Activated T-helper 1 cell treated with anti-CD3 and anti-CD28 coated beads, Interleukin-12 subunit alpha, Interleukin-12 subunit beta, Interleukin-2, Interleukin-4 antibody, amounts not matched to agents 30 ng/mL and 10 ng/mL and 1 ng/mL, durations not matched to agents 14 hours and 24 hours and 36 hours (primary cell): ENCODE results near the gene CCDC117. TPM values are rescaled to one million over a fixed set of nuclear protein-coding genes. Genes with fewer than 3 reads are reported as not detected.

Experiments
- DNase-seq: peaks from one replicate; pipeline ENCODE4 v3.0.0; 2021; ENCODE audit warnings: low spot score
- H3K27ac Mint-ChIP-seq: one replicate; pipeline ENCODE4 v1.8.0; 2021; ENCODE audit warnings: mild to moderate bottlenecking, mixed read lengths
- H3K27me3 Mint-ChIP-seq: one replicate; pipeline ENCODE4 v1.8.0; 2022; ENCODE audit warnings: mild to moderate bottlenecking, moderate library complexity, mixed read lengths; ENCODE audit not compliant: insufficient read depth
- H3K36me3 Mint-ChIP-seq: one replicate; pipeline ENCODE4 v1.8.0; 2021; ENCODE audit warnings: low read depth, mixed read lengths
- H3K4me1 Mint-ChIP-seq: one replicate; pipeline ENCODE4 v1.8.0; 2021; ENCODE audit warnings: low read depth, mixed read lengths
- H3K4me3 Mint-ChIP-seq: one replicate; pipeline ENCODE4 v1.8.0; 2021; ENCODE audit warnings: mild to moderate bottlenecking, moderate library complexity, mixed read lengths
- H3K9me3 Mint-ChIP-seq: one replicate; pipeline ENCODE4 v1.8.0; 2021; ENCODE audit warnings: mixed read lengths
- intact Hi-C: fragments of 100-400 bp; cut with micrococcal nuclease; formaldehyde crosslinking; loops from one replicate; pipeline ENCODE4 v1.15.1; 2024
- total RNA-seq: library from RNA; stranded (reverse); gene quantifications from 2 replicates; pipeline ENCODE4 v1.2.3, GENCODE V29; 2022

CCDC117 gene
- total RNA-seq, 1 donor from 2014 or later = 52.8 TPM

DNA sequence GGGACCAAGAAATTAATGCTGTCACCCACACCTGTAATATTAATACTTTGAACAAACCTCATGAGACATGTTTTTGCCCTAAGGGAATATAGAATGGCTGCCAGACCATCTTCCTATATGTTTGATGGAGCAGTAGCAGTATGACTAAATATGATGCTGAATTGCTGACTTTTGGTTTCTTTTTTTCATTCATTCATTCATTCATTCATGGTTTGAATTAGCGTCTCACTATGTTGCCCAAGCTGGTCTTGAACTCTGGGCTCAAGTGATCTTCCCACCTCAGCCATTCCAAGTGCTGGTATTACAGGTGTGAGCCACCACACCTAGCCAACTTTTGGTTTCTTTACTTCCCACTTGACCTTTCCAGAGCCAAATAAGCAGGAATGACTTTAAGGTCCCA lies 7.8 kb downstream of the CCDC117 start:
- H3K36me3 Mint-ChIP-seq = peaks cover 44% of the 10 kb centered on the region
- no peaks in the 10 kb centered on the region for H3K27me3 Mint-ChIP-seq
- no peak for DNase-seq
- no peaks in the 10 kb centered on the region for H3K9me3 Mint-ChIP-seq
- H3K4me1 Mint-ChIP-seq = peaks cover 19% of the 10 kb centered on the region
- peak overlapping the region; percentile 32 for H3K27ac Mint-ChIP-seq
- H3K4me3 Mint-ChIP-seq = no peak overlapping the region
- intact Hi-C loops = no loop called here

DNA sequence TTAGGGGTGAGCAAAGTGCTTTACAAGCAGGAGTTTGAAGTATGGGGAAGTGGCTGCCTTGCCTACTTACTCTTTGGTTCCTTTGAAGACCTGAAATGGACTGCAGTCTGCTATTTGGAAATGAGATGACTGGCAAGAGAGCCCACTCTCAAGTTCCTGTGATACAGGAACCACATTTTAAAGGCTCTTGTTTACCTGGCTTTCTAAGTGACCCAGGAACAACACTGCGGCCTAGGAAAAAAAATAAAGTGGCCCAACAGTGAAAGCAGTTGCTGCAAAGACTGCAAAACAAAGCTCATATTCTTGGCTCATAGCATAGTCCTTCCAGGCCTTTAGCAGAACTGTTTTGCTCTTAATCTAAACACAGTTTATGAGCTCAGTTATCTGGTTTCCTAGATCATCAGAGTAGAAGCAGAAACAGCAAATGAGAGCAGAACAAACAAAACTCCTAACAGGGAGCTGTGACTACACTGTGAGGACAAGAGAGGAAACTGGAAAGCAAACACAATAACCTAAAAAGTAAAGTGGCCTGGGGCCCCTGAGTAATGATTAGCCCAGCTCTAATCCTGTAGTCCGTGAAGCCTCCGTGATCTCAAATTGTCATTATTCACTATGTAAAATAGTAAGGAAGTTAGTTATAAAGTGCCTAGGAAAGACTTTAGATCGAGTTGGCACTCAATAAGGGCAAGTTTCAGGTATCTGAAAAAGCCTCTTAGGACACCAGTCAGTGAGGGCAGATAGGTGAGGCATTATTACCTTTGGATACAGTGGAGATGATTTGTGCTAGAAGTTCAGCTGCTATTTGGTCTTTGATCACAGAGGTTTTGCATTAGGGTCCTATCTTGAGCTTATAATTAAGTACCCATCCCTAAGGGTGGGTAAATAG lies 11.5 kb downstream of the CCDC117 start:
- H3K36me3 Mint-ChIP-seq = peaks cover 52% of the 10 kb centered on the region

DNA sequence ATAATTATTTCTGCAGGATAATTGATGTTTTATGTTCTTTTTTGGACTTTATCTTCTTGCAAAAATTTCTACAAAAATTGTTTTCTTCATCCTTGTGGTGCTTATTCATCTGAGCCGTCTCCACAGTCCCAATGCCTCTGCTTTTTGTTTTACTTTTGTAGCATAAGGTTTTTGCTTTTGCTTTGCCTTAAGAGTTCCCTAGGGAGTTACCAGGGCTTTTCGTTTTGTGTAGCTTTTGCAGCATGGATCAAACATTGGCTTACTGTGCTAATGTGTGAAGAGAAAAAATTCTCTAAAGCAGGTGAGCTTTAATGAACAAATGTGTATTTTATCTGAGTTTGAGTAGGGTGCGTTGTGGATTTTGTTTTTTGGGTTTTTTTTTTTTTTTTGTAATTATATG lies 16.1 kb downstream of the CCDC117 start:
- Mint-ChIP-seq H3K4me1 (peaks cover 31% of the 10 kb centered on the region), H3K36me3 (peaks cover 60% of the 10 kb centered on the region), H3K9me3 (no peaks in the 10 kb centered on the region), H3K4me3 (no peak overlapping the region), H3K27me3 (no peaks in the 10 kb centered on the region), H3K27ac (no peak overlapping the region)
- intact Hi-C loops = no loop called here
- no peak for DNase-seq

More for the DNA sequence above, 11.5 kb downstream of the CCDC117 start:
- intact Hi-C loops = no loop called here
- Mint-ChIP-seq H3K27me3 (no peaks in the 10 kb centered on the region), H3K9me3 (no peaks in the 10 kb centered on the region), H3K4me1 (peaks cover 24% of the 10 kb centered on the region), H3K27ac (no peak overlapping the region), H3K4me3 (no peak overlapping the region)
- DNase-seq = no peak

DNA sequence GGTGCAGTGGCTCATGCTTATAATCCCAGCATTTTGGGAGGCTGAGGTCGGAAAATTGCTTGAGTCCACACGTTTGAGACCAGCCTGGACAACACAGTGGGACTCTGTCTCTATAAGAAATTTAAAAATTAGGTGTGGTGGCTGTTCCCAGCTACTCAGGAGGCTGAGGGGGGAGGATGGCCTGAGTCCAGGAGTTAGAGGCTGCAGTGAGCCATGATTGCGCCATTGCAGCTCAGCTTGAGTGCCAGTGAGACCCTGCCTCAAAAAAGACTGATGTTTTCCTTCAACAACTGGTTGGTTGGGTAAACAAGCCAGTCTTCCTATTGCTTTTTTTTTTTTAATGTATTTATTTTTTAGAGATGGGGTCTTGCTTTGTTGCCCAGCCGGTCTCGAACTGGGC lies 18.6 kb downstream of the CCDC117 start:
- no peaks in the 10 kb centered on the region for H3K27me3 Mint-ChIP-seq
- H3K4me3 Mint-ChIP-seq = no peak overlapping the region
- intact Hi-C loops = loop anchor here (10.0 kb wide), 1 partner anchor 386 kb away; no protein-coding TSS in a partner anchor
- H3K36me3 Mint-ChIP-seq = peaks cover 62% of the 10 kb centered on the region
- H3K4me1 Mint-ChIP-seq = peaks cover 48% of the 10 kb centered on the region
- no peak overlapping the region for H3K27ac Mint-ChIP-seq
- no peaks in the 10 kb centered on the region for H3K9me3 Mint-ChIP-seq
- no peak for DNase-seq

DNA sequence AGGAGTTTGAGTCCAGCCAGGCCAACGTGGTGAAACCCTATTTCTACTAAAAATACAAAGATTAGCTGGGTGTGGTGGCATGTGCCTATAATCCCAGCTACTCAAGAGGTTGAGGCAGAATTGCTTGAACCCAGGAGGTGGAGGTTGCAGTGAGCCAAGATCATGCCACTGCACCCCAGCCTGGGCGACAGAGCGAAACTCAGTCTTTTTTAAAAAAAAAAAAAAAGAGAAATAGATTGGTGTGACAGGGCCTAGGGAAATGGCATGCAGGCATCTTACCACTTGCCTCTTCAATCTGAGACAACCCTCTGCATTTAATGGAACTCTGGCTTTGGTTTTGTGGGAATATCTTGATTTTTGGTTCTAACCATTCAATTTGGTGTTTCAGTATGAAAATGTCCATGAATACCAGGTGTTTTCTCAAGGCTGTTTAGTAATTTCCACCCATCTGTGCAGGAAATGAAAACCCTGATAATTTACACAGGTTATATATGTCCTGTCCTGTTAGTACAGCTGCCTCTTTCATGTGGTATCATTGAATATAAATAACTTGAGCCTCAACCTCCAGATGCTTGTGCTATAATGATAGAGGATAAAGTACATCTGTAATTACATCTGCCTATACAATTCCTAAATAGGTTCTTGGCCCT lies 19.5 kb downstream of the CCDC117 start:
- Mint-ChIP-seq H3K4me3 (no peak overlapping the region), H3K36me3 (peaks cover 64% of the 10 kb centered on the region), H3K4me1 (peaks cover 52% of the 10 kb centered on the region), H3K27ac (peak overlapping the region; percentile 64), H3K9me3 (no peaks in the 10 kb centered on the region), H3K27me3 (no peaks in the 10 kb centered on the region)
- intact Hi-C loops = loop anchor here (10.0 kb wide), 1 partner anchor 387 kb away; no protein-coding TSS in a partner anchor
- no peak for DNase-seq

DNA sequence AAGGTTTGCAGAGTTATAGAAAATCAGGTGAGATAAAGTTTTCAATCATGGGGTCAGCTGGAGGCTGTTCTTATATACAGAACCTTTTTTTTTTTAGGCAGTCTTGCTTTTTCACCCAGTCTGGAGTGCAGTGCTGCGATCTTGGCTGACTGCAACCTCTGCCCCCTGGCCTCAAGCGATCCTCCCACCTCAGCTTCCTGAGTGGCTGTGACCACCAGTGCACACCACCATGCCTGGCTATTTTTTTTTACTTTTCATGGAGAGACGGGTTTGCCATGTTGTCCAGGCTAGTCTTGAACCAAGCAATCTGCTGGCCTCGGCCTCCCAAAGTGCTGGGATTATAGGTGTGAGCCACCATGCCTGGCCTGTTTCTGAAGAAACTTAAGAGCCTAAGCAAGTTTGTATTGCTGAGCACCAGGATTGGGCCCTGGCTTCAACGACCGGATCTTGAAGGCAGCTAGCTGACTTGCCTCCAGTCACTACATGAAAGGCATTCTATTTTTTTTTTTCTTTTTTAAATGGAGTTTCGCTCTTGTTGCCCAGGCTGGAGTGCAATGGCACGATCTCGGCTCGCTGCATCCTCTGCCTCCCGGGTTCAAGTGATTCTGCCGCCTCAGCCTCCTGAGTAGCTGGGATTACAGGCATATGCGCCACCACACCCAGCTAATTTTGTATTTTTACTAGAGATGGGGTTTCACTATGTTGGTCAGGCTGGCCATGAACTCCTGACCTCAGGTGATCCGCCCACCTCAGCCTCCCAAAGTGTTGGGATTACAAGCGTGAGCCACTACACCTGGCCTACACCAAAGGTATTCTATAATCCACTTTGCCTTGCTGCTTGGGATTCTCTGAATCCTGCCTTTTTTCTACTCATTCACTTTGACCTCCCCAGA lies 20.2 kb downstream of the CCDC117 start:
- Mint-ChIP-seq H3K27ac (peak overlapping the region; percentile 64), H3K4me3 (no peak overlapping the region), H3K4me1 (peaks cover 55% of the 10 kb centered on the region), H3K27me3 (no peaks in the 10 kb centered on the region), H3K9me3 (no peaks in the 10 kb centered on the region), H3K36me3 (peaks cover 68% of the 10 kb centered on the region)
- DNase-seq = no peak
- intact Hi-C loops = loop anchor here (10.0 kb wide), 1 partner anchor 388 kb away; no protein-coding TSS in a partner anchor

DNA sequence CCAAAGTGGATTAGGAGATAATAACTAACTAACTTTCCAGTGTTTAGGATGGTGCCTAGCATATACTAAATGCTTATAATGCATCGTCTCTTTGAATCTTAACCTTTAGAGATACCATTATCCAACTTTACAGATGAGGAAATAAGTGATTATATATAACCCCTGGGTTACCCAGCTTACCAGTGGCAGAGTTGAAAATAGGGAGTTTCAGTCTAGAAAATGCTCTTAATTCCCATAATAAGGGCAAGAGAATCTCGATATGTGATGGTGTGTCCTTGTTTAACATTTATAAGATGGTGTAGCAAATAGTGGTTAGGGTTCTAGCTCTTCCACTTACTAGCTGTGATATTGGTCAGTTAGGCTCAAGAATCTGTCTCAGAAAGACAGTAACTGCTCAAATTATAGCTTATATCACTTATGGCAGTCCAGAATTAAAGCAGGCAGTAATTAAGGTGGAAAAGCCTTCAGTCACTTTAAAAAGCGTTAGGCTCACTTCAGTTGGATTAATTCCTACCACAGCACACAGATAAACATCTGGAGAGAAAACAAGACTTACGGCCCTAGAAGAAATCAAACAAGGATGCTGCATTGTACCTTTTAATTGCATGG lies 21.6 kb downstream of the CCDC117 start:
- no peak for DNase-seq
- peaks cover 71% of the 10 kb centered on the region for H3K36me3 Mint-ChIP-seq
- peak overlapping the region; percentile 63 for H3K27ac Mint-ChIP-seq
- peaks cover 64% of the 10 kb centered on the region for H3K4me1 Mint-ChIP-seq
- peak overlapping the region; percentile 66 for H3K4me3 Mint-ChIP-seq
- no peaks in the 10 kb centered on the region for H3K27me3 Mint-ChIP-seq
- H3K9me3 Mint-ChIP-seq = no peaks in the 10 kb centered on the region
- intact Hi-C loops = loop anchor here (10.0 kb wide), 1 partner anchor 389 kb away; no protein-coding TSS in a partner anchor

DNA sequence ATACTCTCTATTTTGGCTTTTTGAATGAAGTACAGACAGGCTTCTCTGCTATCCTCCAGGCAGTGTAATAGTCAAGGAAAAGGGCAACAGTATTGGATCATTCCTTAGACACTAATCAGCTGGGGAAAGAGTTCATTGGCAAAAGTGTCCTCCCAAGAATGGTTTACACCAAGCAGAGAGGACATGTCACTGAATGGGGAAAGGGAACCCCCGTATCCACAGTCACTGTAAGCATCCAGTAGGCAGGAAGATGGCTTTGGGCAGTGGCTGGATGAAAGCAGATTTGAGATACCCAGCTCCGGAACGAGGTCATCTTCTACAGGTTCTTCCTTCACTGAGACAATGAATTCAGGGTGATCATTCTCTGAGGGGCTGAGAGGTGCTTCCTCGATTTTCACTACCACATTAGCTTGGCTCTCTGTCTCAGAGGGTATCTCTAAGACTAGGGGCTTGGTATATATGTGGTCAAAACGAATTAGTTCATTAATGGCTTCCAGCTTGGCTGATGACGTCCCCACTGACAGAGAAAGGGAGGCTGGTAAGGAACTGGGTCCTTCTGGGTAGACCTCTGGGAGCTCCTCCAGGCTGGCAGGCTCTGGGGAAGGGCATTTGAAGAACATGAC lies 22.7 kb downstream of the CCDC117 start:
- Mint-ChIP-seq H3K27ac (peak overlapping the region; percentile 55), H3K4me1 (peaks cover 68% of the 10 kb centered on the region), H3K9me3 (no peaks in the 10 kb centered on the region), H3K4me3 (peak overlapping the region; percentile 96), H3K36me3 (peaks cover 67% of the 10 kb centered on the region), H3K27me3 (peaks cover 2% of the 10 kb centered on the region)
- intact Hi-C loops = loop anchor here (5.0 to 10.0 kb wide), 2 partner anchors 123 to 390 kb away; no protein-coding TSS in a partner anchor
- no peak for DNase-seq

DNA sequence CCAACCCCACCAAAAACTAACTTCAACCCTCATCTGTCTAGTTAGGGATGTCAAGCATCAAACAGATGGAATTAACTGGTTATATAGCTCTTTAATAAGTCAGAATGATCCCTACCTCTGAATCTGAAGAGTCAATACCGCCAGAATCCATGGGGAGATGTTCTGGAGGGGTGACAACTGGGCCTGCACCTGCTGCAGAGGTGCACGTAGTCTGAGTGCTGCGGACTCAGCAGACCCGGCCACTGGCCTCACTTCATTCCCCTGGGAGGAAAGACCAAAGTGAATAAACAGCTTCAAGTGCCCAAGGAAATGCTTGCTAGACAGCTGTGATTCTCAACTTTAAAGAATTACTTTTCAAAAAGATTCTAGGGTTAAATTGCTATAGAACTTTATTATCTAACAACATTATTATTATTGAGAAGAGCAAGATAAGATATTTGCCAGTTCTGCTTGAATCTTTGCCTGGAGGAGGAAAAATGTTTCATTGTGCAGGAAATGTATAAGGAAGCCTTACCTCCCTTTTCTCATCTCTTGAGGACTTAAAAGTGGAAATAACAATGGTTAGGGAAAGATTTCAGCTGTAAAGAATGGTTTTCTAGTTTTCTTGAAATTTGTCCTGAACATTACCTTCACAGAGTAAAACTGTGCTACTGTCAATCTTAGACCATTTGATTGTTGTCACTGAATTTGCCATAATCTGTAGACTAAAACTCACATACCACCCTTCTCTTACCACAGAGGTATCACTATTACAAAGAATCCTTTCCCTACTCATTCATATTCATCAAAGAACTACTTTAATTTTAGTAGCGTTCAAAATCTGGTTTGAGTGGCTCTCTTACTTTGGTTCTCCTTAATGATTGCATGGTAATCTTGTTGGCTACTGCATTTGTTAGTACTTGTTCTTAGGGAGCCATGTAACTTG lies 23.7 kb downstream of the CCDC117 start:
- DNase-seq = no peak
- H3K9me3 Mint-ChIP-seq = no peaks in the 10 kb centered on the region
- peak overlapping the region; percentile 96 for H3K4me3 Mint-ChIP-seq
- intact Hi-C loops = loop anchor here (5.0 to 10.0 kb wide), 2 partner anchors 124 to 391 kb away; no protein-coding TSS in a partner anchor
- peaks cover 61% of the 10 kb centered on the region for H3K36me3 Mint-ChIP-seq
- H3K27ac Mint-ChIP-seq = peak overlapping the region; percentile 69
- H3K27me3 Mint-ChIP-seq = peaks cover 2% of the 10 kb centered on the region
- H3K4me1 Mint-ChIP-seq = peaks cover 68% of the 10 kb centered on the region

DNA sequence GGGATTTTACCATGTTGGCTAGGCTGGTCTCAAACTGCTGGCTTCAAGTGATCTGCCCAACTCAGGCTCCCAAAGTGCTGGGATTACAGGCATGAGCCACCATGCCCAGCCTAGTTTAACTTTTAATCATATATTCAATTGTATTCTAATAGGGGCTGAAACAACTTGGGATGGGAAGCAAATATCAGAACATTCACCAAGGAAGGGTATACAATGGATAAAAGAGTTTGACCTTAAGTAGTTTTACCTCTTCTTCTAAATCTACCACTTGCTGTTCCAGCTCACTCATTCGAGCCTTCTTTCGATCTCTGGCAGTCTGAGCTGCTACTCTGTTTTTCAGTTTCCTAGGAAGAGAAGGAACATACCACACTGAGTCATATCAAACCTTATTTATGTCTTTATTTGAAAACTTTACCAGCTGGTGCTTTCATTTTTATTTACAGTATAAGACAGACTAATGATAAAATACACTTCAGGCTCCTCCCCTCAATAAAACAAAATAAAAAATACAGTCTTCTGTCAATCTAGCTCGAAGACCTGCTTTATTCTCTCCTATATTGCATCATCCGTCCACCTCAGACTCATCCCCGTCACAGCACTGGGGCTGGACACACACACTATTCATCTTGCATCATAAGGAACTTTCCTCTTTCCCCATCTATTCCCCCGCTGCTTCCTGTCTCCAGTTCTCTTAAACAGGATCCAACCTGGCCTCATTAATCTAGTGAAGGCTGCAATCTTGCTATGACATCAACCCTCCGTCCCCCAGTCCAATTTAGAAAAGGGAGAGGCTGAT lies 26.5 kb downstream of the CCDC117 start:
- H3K9me3 Mint-ChIP-seq = no peaks in the 10 kb centered on the region
- H3K27ac Mint-ChIP-seq = peak overlapping the region; percentile 98
- no peak for DNase-seq
- intact Hi-C loops = loop anchor here (1.0 to 10.0 kb wide), 8 partner anchors 12 to 394 kb away; partner anchors contain the start of gene ZNRF3
- H3K36me3 Mint-ChIP-seq = peaks cover 51% of the 10 kb centered on the region
- H3K4me1 Mint-ChIP-seq = peaks cover 60% of the 10 kb centered on the region
- peaks cover 2% of the 10 kb centered on the region for H3K27me3 Mint-ChIP-seq
- peak overlapping the region; percentile 96 for H3K4me3 Mint-ChIP-seq
